NCI-H2107 (cell line): ENCODE measurements around the gene NXT1.

Experiments used
- DNase-seq: peaks from one replicate; lab custom pipeline; 2025; lab: John Stamatoyannopoulos, UW

The NXT1 gene

DNA sequence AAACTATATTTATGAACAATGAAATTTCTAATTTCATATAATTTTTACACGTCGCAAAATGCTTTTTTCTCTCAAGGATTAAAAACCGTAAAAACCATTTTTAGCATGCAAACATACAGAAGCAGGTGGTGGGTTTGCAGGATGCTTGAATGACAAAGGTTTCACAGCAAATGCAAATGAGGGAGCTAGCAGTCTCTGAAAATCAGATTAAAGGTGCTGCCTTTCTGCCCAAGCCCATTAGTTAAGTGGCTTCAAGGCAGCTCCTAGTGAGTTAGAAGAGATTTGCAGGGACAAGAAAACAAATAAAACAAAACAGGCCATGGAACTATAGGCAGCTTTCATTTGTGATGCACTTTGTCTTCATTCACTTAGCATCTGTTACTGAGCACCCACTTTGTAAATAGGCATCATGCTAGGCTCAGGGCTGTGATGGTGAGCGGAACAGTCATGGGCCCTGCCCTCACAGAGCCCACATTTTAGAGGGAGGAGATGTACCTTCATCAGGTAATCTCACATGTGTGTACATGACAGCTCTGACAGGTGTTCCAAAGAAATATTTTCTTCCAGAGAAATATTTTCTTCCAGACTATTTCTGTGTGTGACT is 41.2 kb downstream of the NXT1 start:
- DNase-seq: no peak

DNA sequence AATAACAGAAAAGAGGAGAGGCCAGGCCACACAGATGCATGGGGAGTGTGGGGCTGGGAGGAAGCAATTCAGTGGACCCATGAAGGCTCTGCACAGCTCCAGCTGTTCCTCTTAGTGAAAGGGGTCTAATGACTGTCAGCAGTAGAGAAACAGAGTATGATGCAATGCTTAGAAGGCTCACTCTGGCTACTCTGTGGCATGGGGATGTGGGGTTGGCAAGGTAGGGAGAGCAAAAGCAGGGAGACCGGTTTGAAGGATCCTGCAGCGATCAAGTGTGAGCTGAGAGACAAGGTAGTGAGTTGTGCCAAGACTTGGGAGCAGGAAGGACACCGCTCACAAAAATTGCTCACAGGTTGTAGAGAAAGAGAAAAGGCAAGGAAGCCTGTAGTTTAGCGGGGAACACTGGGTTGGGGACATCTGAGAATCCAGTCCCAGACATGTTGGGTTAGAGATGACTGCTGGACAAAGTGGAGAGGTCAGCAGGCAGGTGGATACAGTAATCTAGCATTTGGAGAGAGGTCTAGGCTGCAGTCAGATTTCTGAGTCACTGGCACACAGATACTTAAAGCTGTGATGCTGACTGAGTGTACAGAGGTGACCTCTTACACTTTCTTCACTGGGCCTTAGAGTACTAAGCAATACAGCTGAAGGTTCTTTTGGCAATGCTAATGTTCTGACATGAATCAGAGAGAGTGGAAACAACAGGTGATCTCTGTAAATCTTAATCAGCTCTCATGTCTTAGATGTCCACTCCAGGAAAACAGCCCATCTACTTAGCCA is 43.6 kb downstream of the NXT1 start:
- no peak for DNase-seq

DNA sequence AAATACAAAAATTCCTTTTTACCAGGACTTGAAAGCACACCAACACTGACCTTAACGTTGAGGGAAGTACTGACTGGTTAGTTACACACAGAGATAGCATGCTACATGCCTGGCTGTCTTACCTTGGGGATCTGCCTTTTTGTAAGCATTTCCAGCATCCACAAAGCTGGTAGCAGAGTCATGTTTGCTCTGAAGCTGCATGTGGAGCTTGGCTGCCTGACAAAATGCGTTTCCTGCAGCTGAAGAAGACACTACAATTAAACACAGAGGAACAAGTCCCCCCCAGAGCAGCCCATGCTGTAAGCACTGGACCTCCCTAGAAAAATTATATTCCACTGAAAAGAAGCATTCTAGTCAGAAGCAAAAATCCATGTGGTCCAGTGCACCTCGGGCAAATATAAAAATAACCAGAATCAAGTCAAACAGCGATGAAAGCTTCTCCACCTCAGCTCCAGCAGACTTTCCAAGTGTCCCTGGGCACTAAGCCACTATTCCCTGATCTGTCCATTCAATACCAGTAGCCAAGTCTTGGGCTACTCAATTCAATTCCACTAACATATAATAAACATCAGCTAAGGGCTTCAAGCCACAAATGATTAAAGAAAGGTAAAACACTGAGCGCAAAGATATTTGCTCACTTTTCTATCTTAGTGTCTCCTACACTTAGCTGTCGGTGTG is 46.5 kb downstream of the NXT1 start:
- no peak for DNase-seq

DNA sequence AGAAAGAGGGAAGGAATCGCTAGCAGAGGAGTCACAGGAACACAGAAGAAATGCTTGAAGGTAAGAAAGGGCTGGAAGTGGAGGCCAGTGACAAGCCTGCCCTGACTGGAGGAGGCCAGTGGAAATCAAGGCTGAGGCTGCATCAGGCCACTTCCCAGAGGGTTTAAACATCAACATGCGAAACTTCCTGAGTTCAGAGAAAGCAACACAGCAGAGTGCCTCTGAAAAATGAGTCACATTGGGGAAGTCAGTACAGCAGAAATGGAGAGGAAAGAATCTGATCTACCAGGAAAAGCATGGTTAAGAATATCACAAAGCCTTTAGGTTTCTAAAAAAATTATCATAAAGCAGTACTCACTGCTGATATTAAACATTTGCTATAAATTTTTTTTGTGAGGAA is 47.4 kb downstream of the NXT1 start:
- no peak for DNase-seq

DNA sequence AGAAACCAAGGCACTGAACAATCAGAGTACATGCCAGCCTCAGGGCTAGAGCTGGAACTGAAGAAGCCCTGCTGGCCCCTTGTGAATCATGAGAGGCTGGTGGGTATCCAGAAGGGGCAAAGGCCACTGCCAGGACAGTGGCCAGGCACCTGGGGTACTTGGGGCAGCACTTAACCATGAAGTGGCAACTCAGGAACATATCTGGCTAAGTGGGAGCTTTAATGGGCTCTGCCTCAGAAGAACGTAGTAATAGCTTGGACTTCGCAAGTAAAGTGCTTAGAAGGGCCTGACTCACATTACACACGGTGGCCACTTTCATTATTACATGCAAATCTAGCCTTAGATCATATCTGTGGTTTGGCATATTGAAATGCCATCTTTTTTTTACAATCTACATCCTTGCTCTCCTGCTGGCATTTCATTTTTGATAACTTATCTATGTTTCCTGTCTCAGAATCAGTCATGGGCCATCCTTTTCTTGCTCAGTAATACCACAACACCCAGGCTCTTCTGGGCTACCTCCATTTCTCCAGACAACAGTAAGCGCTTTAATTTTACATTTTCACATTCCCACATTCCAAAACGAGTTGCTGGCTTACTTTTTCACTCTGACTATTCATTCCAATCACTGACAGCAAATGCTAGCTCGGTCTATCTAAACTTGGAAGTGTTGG is 49.1 kb downstream of the NXT1 start:
- DNase-seq: no peak

DNA sequence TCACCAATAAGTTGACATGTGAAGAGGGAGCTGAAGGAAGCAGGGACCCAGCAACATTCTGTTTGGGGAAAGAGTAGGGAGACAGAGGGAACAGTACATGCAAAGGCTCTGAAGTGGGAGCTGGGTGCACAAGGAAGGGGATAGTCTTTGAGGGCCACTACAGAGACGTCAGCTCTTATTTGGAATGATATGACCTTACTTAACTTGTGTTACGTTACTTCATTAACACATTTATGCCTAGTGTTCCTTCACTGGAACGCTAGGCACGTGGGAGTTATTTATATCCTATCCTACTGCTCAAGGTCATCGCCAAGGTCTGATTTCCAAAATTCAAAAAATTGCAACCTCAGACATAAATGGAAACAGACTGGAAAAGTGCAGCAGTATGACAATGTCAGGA is 50.5 kb downstream of the NXT1 start:
- no peak for DNase-seq

DNA sequence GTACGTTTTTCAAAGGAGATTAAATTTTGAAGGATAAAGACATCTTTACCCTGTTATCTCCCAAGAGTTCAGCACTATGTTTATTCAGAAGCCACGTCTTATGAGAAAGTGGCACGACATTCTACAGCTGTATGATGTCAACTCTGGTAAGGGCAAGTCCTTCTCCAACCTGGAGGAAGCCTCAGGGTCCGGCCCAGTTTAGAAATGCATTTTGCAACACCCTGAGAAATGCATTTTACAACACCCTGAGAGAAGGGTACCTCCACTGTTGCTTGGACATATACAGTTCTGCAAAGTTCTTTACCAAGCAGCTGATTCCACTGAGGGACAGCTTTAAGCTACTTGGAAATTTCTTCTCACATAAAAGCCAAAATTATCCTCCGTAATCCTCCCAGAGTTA is 53.2 kb downstream of the NXT1 start:
- no peak for DNase-seq

DNA sequence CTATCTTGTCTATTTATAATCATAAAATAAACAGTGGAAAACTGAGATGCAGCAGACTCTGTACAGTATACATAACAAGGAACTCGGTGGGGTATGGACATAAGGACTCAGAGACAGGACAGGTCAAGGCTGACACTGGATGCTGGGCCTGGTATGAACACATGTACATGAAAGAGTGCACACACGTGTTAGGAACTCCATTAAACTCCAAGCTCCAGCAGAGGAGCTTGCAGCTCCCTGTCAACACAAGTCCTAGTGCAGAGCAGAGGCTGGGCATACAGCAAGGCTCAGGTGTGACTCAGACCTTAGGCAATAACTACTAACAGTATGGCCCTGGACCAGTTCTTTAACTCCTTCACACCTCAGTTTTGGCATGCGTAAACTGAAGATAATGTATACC is 53.6 kb downstream of the NXT1 start:
- DNase-seq: no peak
